Naive thymus-derived CD8-positive, alpha-beta T cell (primary cell): ENCODE data around the gene CHRNA5. TPM values are rescaled to one million over a fixed set of nuclear protein-coding genes. Genes with fewer than 3 reads are reported as not detected.

Experiments
- ATAC-seq, 2 donors: fragments of 150-1000 bp; cut with Tn5 transposase in 1 of 2; sonication (Bioruptor Pico), chemical (Tn5 transposase) in 1 of 2; 1 replicate in 1 of 2; 2 replicates in 1 of 2; pipeline ENCODE4 v1.10.0; 2021; ENCODE audit warnings: mild to moderate bottlenecking in 2 of 2, moderate library complexity in 2 of 2
- POLR2A ChIA-PET: fragments of 350-600 bp; sonication (Branson Sonifier 250); formaldehyde crosslinking; loops from one replicate; lab custom pipeline; 2021; ENCODE audit warnings: antibody characterized with exemption; lab: Charles Lee
- DNase-seq, 10 donors: peaks; one replicate each; pipeline versions ENCODE4 v3.0.0 to v3.0.0-alpha.2; 2020 to 2022
- H3K27ac Mint-ChIP-seq, 10 donors: one replicate each; pipeline ENCODE4 v1.8.0; 2020 to 2022; ENCODE audit warnings: mild to moderate bottlenecking in 10 of 10, mixed read lengths in 10 of 10, moderate library complexity in 4 of 10, inconsistent platforms in 1 of 10
- H3K27me3 Mint-ChIP-seq, 5 donors: one replicate each; pipeline ENCODE4 v1.8.0; 2021 to 2022; ENCODE audit warnings: mixed read lengths in 5 of 5
- H3K36me3 Mint-ChIP-seq, 3 donors: one replicate each; pipeline ENCODE4 v1.8.0; 2020 to 2022; ENCODE audit warnings: mixed read lengths in 3 of 3, mild to moderate bottlenecking in 2 of 3, inconsistent platforms in 1 of 3
- H3K4me1 Mint-ChIP-seq, 4 donors: one replicate each; pipeline ENCODE4 v1.8.0; 2021 to 2022; ENCODE audit warnings: mixed read lengths in 4 of 4
- H3K4me3 Mint-ChIP-seq, 10 donors: one replicate each; pipeline ENCODE4 v1.8.0; 2020 to 2022; ENCODE audit warnings: mild to moderate bottlenecking in 10 of 10, mixed read lengths in 10 of 10, moderate library complexity in 6 of 10, inconsistent platforms in 1 of 10
- H3K9me3 Mint-ChIP-seq, 9 donors: one replicate each; pipeline ENCODE4 v1.8.0; 2020 to 2022; ENCODE audit warnings: mixed read lengths in 9 of 9, mild to moderate bottlenecking in 3 of 9, inconsistent platforms in 1 of 9, moderate library complexity in 1 of 9
- polyA plus RNA-seq, 3 donors: library from polyadenylated mRNA; unstranded; fragments of 300-500 nt; fragmentation: Illumina TruSeq; gene quantifications; one replicate each; pipeline ENCODE4 v1.2.3, GENCODE V29; 2021
- total RNA-seq, 8 experiments: library from RNA in 2 of 8; stranded (reverse) in 2 of 8; gene quantifications; one replicate each; pipeline ENCODE4 v1.2.3 and lab custom pipeline; 2021 to 2026

The CHRNA5 gene
- total and polyA plus RNA-seq, 5 experiments from 2014 or later = 0.34 to 1.3 (median 0.90) TPM; not detected in 1

GRCh38 chr15:78614021-78614420 is 48.7 kb downstream of the CHRNA5 start:
- POLR2A ChIA-PET = no interaction called here
- no peaks in the 10 kb centered on the region for H3K36me3 Mint-ChIP-seq
- no peak for DNase-seq
- peak overlapping the region in 1 of 10 donors; percentile 38 for H3K27ac Mint-ChIP-seq
- ATAC-seq = no peak
- peaks cover 0 to 8% (median 0%) of the 10 kb centered on the region in 9 donors for H3K9me3 Mint-ChIP-seq
- peaks cover 5 to 31% (median 11%) of the 10 kb centered on the region in 5 donors for H3K27me3 Mint-ChIP-seq
- peaks cover 0 to 4% (median 2%) of the 10 kb centered on the region in 4 donors for H3K4me1 Mint-ChIP-seq
- no peak overlapping the region for H3K4me3 Mint-ChIP-seq

GRCh38 chr15:78615151-78615589 is 49.9 kb downstream of the CHRNA5 start:
- peak overlapping the region in 1 of 10 donors; percentile 12 for H3K27ac Mint-ChIP-seq
- ATAC-seq = no peak
- peaks cover 12 to 31% (median 19%) of the 10 kb centered on the region in 5 donors for H3K27me3 Mint-ChIP-seq
- DNase-seq = no peak
- POLR2A ChIA-PET = no interaction called here
- peaks cover 0 to 2% (median 0%) of the 10 kb centered on the region in 9 donors for H3K9me3 Mint-ChIP-seq
- H3K4me3 Mint-ChIP-seq = no peak overlapping the region
- peaks cover 0 to 12% (median 8%) of the 10 kb centered on the region in 4 donors for H3K4me1 Mint-ChIP-seq
- H3K36me3 Mint-ChIP-seq = no peaks in the 10 kb centered on the region

DNA sequence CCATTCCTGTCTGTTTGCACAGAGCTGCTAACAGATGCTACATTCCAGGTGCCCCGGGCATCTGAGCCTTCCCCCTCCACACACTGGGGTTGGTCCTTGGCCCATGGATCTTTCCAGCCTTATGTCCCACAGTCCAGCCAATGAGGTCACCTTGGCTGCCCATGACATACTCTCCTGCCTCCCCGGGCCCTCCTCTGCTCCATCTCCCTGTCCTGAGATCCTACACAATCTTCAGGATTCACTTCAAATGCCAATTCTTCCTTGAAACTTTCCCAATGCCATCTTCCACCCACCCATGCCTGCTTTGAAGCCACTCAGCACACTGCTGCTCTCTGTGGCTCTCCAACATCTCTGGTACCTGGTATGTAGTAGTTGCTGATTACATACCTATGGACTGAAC is 51.2 kb downstream of the CHRNA5 start:
- POLR2A ChIA-PET = no interaction called here

GRCh38 chr15:78617076-78617475 is 51.8 kb downstream of the CHRNA5 start:
- Mint-ChIP-seq H3K9me3 (no peaks in the 10 kb centered on the region), H3K27me3 (peaks cover 20 to 40% (median 27%) of the 10 kb centered on the region in 5 donors), H3K4me3 (no peak overlapping the region), H3K36me3 (no peaks in the 10 kb centered on the region), H3K4me1 (peaks cover 2 to 23% (median 18%) of the 10 kb centered on the region in 4 donors), H3K27ac (no peak overlapping the region)
- DNase-seq (no peak), ATAC-seq (no peak)
- POLR2A ChIA-PET = no interaction called here

More for the DNA sequence above, 51.2 kb downstream of the CHRNA5 start:
- Mint-ChIP-seq H3K4me1 (peaks cover under 1 to 17% (median 13%) of the 10 kb centered on the region in 4 donors), H3K9me3 (no peaks in the 10 kb centered on the region), H3K4me3 (no peak overlapping the region), H3K27me3 (peaks cover 15 to 34% (median 21%) of the 10 kb centered on the region in 5 donors), H3K27ac (no peak overlapping the region), H3K36me3 (no peaks in the 10 kb centered on the region)
- DNase-seq = no peak
- no peak for ATAC-seq

- Mint-ChIP-seq H3K4me1 (peaks cover 2 to 24% (median 18%) of the 10 kb centered on the region in 4 donors), H3K9me3 (no peaks in the 10 kb centered on the region), H3K36me3 (no peaks in the 10 kb centered on the region), H3K27me3 (peaks cover 22 to 44% (median 28%) of the 10 kb centered on the region in 5 donors), H3K27ac (no peak overlapping the region), H3K4me3 (no peak overlapping the region)
- ATAC-seq (no peak), DNase-seq (no peak)
- POLR2A ChIA-PET = no interaction called here
Observed at GRCh38 chr15:78617516-78617915, 52.2 kb downstream of the CHRNA5 start.

GRCh38 chr15:78618064-78618463 is 52.7 kb downstream of the CHRNA5 start:
- Mint-ChIP-seq H3K9me3 (no peaks in the 10 kb centered on the region), H3K4me1 (peaks cover 2 to 24% (median 18%) of the 10 kb centered on the region in 4 donors), H3K27ac (no peak overlapping the region), H3K4me3 (peak overlapping the region in 1 of 10 donors; percentile 44), H3K27me3 (peaks cover 24 to 49% (median 30%) of the 10 kb centered on the region in 5 donors), H3K36me3 (no peaks in the 10 kb centered on the region)
- ATAC-seq (no peak), DNase-seq (no peak)
- POLR2A ChIA-PET = no interaction called here

GRCh38 chr15:78618490-78618934 is 53.2 kb downstream of the CHRNA5 start:
- POLR2A ChIA-PET = no interaction called here
- Mint-ChIP-seq H3K9me3 (no peaks in the 10 kb centered on the region), H3K4me3 (peak overlapping the region in 8 of 10 donors; percentile 1 to 64 (median 42)), H3K4me1 (peaks cover 2 to 24% (median 18%) of the 10 kb centered on the region in 4 donors), H3K27me3 (peaks cover 29 to 54% (median 32%) of the 10 kb centered on the region in 5 donors), H3K36me3 (no peaks in the 10 kb centered on the region), H3K27ac (peak overlapping the region in 1 of 10 donors; percentile 56)
- DNase-seq (peak; percentile 54 to 90 (median 71)), ATAC-seq (peak; percentile 43 to 70)

- POLR2A ChIA-PET = no interaction called here
- H3K27ac Mint-ChIP-seq = no peak overlapping the region
- no peak for DNase-seq
- ATAC-seq = no peak
- no peaks in the 10 kb centered on the region for H3K36me3 Mint-ChIP-seq
- peaks cover 2 to 24% (median 18%) of the 10 kb centered on the region in 4 donors for H3K4me1 Mint-ChIP-seq
- peak overlapping the region in 6 of 10 donors; percentile 33 to 58 (median 44) for H3K4me3 Mint-ChIP-seq
- no peaks in the 10 kb centered on the region for H3K9me3 Mint-ChIP-seq
- H3K27me3 Mint-ChIP-seq = peaks cover 33 to 62% (median 38%) of the 10 kb centered on the region in 5 donors
Observed at GRCh38 chr15:78619022-78619950, 54.0 kb downstream of the CHRNA5 start.

DNA sequence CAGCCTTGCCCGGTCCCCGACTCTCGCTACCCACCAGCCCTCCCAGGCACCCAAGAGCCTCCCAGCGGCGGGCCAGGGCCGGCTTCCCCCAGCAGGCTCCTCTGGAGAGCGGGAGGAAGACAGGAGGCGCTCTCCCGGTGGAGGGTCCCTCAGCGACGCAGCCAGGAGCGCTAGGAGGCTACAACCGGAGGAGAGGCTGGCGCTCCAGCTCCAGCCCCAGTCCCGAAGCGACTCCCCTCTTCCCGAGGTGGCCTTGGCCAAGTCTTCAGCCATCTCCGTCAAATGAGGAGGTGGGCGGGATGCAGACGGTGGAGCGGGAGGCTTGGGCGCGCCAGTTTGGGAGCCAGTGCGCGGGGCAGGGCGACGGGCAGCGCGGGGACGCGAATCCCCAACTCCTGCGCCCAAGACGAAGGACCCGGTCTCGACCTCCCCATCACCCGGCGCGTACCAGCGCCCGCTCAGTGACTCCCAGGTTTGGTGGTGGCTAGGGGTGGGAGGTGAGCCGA is 54.8 kb downstream of the CHRNA5 start:
- no peak for DNase-seq
- H3K27me3 Mint-ChIP-seq = peaks cover 33 to 66% (median 40%) of the 10 kb centered on the region in 5 donors
- H3K4me3 Mint-ChIP-seq = peak overlapping the region in 5 of 10 donors; percentile 26 to 58 (median 41)

DNA sequence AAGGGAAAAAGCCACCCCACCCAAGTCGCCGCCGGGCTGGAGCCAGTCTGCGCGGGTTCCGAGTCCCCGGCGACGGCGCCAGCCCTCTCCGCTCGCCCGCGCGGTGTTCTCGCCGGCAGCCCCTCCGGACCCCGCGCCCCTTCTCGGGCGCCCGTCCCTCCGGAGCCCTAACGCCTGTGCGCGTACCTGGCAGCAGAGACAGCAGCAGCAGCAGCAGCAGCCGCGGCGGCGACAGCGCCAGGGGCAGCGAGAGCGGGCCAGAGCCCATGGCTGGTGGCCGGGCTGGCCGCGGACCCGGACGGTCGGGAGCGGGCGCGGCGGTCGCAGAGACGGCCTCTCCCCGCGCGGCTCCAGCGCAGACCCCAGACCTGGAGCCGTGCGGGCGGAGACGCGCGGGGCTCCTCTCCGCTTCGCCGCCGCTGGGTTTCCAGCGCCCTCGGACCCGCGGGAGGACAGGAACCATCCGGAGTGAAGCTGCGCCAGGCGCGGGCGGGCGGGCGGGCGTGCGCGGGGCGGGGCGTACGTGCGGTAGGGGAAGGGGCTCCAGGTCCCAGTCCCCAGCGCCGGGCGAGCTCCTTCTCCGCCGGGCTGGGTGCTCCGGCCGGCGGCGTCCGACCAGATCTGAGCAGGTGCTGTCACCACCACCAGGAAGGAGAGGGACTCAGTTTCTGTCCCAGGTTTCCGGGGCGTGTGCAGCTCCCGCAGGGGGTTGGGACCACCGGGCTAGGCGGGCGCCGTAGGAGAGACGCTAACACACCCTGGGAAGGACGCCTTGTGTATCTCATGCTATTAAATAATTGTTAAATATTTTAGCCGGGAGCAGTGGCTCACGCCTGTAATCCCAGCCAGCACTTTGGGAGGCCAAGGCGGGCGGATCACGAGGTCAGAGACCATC is 55.5 kb downstream of the CHRNA5 start, which contains the start of gene CHRNA3:
TSS of gene CHRNA3 (minus strand) at position 470 of the 895 bp plus-strand sequence. CDS start at position 268, 202 bp downstream.
- H3K27ac Mint-ChIP-seq = no peak within 1 kb of the TSS

More for the DNA sequence above, 54.8 kb downstream of the CHRNA5 start:
- POLR2A ChIA-PET = no interaction called here
- no peaks in the 10 kb centered on the region for H3K9me3 Mint-ChIP-seq
- peaks cover 2 to 24% (median 18%) of the 10 kb centered on the region in 4 donors for H3K4me1 Mint-ChIP-seq
- no peak overlapping the region for H3K27ac Mint-ChIP-seq
- H3K36me3 Mint-ChIP-seq = no peaks in the 10 kb centered on the region
- no peak for ATAC-seq

GRCh38 chr15:78621810-78622402 is 56.6 kb downstream of the CHRNA5 start:
- ATAC-seq (peak in 1 of 2 donors; percentile 58), DNase-seq (no peak)
- H3K27me3 Mint-ChIP-seq = peaks cover 34 to 66% (median 40%) of the 10 kb centered on the region in 5 donors
- POLR2A ChIA-PET = no interaction called here
- no peak overlapping the region for H3K27ac Mint-ChIP-seq
- no peaks in the 10 kb centered on the region for H3K9me3 Mint-ChIP-seq
- peaks cover 2 to 24% (median 18%) of the 10 kb centered on the region in 4 donors for H3K4me1 Mint-ChIP-seq
- peak overlapping the region in 6 of 10 donors; percentile 18 to 65 (median 59) for H3K4me3 Mint-ChIP-seq
- no peaks in the 10 kb centered on the region for H3K36me3 Mint-ChIP-seq

More for the DNA sequence above, 55.5 kb downstream of the CHRNA5 start, which contains the start of gene CHRNA3:
- DNase-seq (no peak), ATAC-seq (no peak)
- Mint-ChIP-seq H3K9me3 (no peaks in the 10 kb centered on the region), H3K4me3 (peak within 1 kb of the TSS in 9 of 10 donors; percentile 26 to 69 (median 58)), H3K36me3 (no peaks in the 10 kb centered on the region), H3K27me3 (peaks cover 33 to 66% (median 40%) of the 10 kb centered on the region in 5 donors), H3K4me1 (peaks cover 2 to 24% (median 18%) of the 10 kb centered on the region in 4 donors)
- POLR2A ChIA-PET = no interaction called here
